GM18861 (cell line): ENCODE measurements around the gene EFHC1.

ENCODE experiments used
- ATAC-seq: cut with Tn5 transposase; IDR thresholded peaks from one replicate; pipeline ENCODE4 v1.9.1; 2021; ENCODE audit not compliant: unreplicated experiment

Gene EFHC1

GRCh38 chr6:52537001-52537753, 117.0 kb downstream of the EFHC1 start:
- ATAC-seq = peak; percentile 85

- no peak for ATAC-seq
Observed at GRCh38 chr6:52538252-52538900, 118.2 kb downstream of the EFHC1 start.

GRCh38 chr6:52538901-52539354, 118.8 kb downstream of the EFHC1 start:
- ATAC-seq = no peak

DNA sequence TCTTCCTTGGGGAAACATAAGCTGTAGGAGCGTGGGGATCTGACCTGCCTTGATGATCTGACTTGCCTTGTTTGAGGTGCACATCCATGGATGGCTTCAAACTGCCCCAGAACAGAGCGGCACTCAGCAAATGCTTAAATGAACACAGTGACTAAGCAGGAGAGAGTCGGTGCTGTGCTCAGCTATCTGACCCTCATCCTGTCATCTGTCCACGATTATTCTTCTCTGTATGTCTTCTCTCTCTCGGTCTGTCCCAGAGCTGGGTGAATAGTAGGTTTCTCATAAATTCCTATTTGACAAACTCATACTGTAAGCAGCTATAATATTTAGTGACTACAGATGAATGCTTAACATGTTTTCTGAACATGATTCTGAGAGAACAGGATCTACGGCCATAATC, 119.5 kb downstream of the EFHC1 start:
- ATAC-seq = no peak

- no peak for ATAC-seq
Observed at GRCh38 chr6:52540286-52540902, 120.3 kb downstream of the EFHC1 start.

DNA sequence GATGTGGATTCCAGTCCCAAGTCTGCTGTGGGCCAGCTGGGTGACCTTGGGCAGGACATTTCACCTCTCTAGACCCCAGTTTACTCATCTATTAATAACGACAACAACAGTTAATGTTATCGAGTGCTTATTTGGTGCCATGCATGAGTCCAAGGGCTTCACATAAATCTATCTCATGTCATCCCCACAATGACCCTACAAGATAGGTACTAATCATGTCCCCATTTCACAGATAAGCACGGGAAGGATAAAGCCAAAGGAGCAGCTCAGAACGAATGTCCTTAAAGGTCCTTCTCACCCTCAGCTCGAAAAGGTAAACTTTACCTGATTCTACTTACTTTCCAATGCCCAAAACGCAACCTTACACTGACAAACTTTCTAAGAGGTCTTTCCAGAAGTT, 121.0 kb downstream of the EFHC1 start:
- ATAC-seq = no peak

GRCh38 chr6:52543262-52543661, 123.1 kb downstream of the EFHC1 start:
- ATAC-seq = no peak

DNA sequence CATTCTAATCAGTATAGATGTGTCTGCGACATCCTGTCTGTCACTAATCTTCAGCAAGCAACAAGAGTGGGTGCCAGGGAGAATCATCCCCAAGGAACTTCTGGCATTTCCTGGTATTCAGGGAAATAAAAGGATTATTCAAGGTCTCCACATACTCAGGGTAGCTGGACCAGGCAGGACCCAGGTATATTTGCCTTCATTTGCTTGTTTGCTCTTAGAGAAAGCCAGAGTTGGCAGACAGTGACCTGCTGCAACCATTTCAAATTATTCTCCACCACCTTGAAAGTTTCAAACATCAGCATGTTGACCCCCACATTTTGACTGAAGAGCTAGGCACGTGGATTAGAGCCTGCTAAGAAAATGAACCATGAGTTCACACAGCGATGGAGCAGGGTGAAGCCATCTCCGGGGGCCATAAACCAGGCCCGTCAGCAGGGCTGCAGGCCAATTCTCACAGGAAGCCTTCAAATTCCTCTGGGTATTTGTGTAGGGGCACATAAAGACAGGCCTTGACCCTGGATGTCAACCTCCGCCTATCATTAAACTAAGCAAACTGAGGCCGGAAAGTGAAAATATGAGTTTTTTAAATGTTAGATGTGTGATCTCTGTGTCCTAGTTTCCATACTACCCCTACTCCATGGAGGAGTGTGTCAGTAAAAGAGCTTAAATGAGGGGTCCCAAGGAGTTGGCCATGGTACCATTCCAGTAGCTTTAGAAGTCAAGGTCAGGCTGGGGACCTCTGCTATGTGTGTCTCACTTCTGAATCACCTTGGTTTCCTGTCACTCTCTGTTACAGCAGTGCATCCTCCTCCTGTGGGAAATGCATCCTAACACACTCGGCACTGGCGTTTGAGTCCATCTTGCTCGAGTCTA, 123.8 kb downstream of the EFHC1 start:
- ATAC-seq = no peak

GRCh38 chr6:52544602-52545405, 124.7 kb downstream of the EFHC1 start:
- no peak for ATAC-seq

DNA sequence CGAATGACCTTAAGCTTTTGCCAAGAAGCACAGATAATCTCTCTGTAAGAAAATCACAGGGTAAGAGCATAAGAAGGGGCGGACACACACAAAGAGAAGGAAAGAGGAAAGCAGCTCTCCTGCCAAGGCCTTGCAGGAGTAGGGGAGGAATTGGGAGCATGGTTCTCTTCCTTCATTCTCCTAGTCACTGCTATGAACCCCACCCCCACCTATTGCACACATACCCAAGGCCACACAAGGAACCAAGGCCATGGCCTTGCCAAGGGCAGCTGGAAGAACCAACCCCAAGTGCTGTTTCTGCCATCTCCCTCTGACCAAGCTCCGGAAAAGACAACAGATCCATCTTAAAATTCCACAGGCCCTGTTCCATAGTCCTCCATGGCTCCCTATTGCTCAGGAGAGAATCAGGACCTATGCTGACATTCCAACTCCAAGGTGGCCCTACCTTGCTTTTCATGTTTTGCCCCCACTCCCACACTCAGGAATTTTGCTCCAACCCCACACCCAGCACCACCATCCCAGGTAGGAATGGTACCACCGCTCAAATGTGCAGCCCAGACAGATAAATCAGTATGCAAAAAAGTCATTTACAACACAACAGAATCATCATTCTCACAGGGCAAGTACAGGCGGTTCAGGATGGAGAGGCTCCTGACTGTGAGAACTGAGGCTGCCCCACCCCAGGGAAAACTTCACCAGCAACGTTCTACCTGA, 125.4 kb downstream of the EFHC1 start:
- ATAC-seq = no peak

DNA sequence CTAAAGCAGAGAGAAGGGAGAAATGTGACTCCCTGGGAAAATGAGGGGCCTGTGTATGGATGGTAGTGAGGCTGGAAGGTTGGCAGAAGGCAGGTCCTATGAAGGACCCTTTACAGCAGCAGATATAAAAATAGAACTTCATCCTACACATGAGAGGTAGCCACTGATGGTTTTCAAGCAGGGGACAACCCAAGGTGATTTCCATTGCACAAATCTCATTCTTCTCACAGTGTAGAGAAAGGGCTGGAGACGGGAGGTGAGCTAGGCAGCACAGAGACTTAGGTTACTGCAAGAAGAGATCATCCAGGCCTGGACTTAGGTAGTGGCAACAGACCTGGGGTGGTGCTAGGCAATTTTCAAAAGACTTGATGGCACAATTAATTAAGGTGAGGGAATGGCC, 126.0 kb downstream of the EFHC1 start:
- peak; percentile 17 for ATAC-seq

GRCh38 chr6:52546678-52547077, 126.5 kb downstream of the EFHC1 start:
- ATAC-seq = peak; percentile 68

- ATAC-seq = no peak
Observed at GRCh38 chr6:52547647-52548352, 127.7 kb downstream of the EFHC1 start.

DNA sequence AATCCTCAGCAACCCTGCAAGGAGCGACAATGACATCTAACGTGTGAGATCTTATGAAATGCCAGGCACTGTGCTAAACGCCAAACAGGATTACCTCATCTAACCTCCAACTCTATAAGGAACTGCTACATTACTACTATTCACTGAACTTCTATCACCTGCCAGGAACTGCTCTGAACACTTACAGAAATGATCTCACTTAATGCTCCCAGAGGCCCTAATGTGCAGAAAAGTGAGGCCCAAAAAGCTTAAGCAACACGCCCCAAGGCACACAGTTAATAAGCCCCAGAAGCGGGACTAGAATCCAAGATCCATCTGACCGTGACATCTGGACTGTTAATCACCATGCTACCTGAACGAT, 128.2 kb downstream of the EFHC1 start:
- no peak for ATAC-seq

DNA sequence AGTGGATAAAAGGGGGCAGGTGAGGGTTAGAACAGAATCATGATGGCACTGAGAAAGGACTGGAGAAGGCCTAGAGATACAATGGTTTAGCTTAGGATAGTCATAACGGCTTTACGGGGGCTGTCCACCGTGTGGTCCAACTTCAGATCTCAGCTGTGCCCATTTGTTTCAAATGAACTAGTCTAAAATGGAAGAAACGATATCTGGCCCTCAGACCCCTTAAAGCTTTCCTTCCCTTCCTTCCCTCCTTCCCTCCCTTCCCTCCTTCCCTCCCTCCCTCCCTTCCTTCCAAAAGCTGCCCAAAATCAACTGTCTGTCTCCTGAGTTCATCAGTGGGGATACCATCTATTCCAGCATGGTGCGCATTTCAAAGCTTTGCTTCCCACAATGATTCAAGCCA, 128.9 kb downstream of the EFHC1 start:
- no peak for ATAC-seq

GRCh38 chr6:52549428-52549827, 129.3 kb downstream of the EFHC1 start:
- ATAC-seq = no peak

GRCh38 chr6:52550014-52550575, 130.0 kb downstream of the EFHC1 start:
- ATAC-seq = no peak

DNA sequence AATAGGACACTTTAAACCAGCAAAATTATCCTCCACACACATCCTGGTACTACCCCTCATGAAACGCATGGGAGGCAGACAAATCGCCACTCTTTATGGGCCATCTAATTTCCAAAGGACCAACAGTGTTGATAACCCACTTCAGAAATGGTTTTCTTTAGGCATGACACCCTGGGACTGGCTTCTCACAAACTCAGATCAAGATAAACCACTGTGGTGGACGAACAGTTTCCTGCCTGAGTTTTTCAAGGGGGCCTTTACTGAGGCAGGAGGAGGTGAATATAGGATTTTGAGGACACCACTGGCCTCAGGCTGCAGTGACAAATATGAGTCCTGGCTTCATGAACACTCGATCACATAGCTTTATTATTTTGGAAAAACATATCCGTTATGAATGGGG, 130.7 kb downstream of the EFHC1 start:
- no peak for ATAC-seq
